Stimulated activated CD4-positive, alpha-beta T cell treated with anti-CD3 and anti-CD28 coated beads, Interleukin-2, amount 100 ng/mL, for 4 hours (primary cell): ENCODE measurements around the gene VEPH1.
"Not testable (repeated sequence)": the region's sequence is repeated elsewhere in the genome, so short reads cannot be mapped to it uniquely, and the experiment has no call there.

Experiments
- DNase-seq: peaks from one replicate; pipeline ENCODE4 v3.0.0-alpha.2; 2020; ENCODE audit warnings: low read depth

The VEPH1 gene

GRCh38 chr3:157387708-157388435, 115.3 kb downstream of the VEPH1 start:
- no peak for DNase-seq

- DNase-seq: no peak
Measured at GRCh38 chr3:157384491-157384890, 118.7 kb downstream of the VEPH1 start.

- no peak for DNase-seq
Measured at GRCh38 chr3:157384031-157384430, 119.2 kb downstream of the VEPH1 start.

- DNase-seq: no peak
Measured at GRCh38 chr3:157381606-157382005, 121.6 kb downstream of the VEPH1 start.

- no peak for DNase-seq
Measured at GRCh38 chr3:157379525-157380140, 123.6 kb downstream of the VEPH1 start.

GRCh38 chr3:157376603-157377300, 126.5 kb downstream of the VEPH1 start:
- DNase-seq: no peak

GRCh38 chr3:157375342-157375986, 127.8 kb downstream of the VEPH1 start:
- no peak for DNase-seq

GRCh38 chr3:157374933-157375332, 128.3 kb downstream of the VEPH1 start:
- no peak for DNase-seq

GRCh38 chr3:157373783-157374182, 129.4 kb downstream of the VEPH1 start:
- no peak for DNase-seq

- no peak for DNase-seq
Measured at GRCh38 chr3:157370867-157371266, 132.3 kb downstream of the VEPH1 start.

GRCh38 chr3:157369727-157370421, 133.3 kb downstream of the VEPH1 start:
- no peak for DNase-seq

- DNase-seq: no peak
Measured at GRCh38 chr3:157368171-157368570, 135.0 kb downstream of the VEPH1 start.

GRCh38 chr3:157363393-157363792, 139.8 kb downstream of the VEPH1 start:
- no peak for DNase-seq

- DNase-seq: no peak
Measured at GRCh38 chr3:157362348-157362747, 140.9 kb downstream of the VEPH1 start.

GRCh38 chr3:157360044-157360443, 143.2 kb downstream of the VEPH1 start:
- DNase-seq: no peak

- no peak for DNase-seq
Measured at GRCh38 chr3:157356541-157356940, 146.7 kb downstream of the VEPH1 start.

- DNase-seq: no peak
Measured at GRCh38 chr3:157355276-157355675, 147.9 kb downstream of the VEPH1 start.

GRCh38 chr3:157354722-157355121, 148.5 kb downstream of the VEPH1 start:
- no peak for DNase-seq

- no peak for DNase-seq
Measured at GRCh38 chr3:157354254-157354653, 149.0 kb downstream of the VEPH1 start.

GRCh38 chr3:157353652-157354051, 149.6 kb downstream of the VEPH1 start:
- no peak for DNase-seq

- DNase-seq: no peak
Measured at GRCh38 chr3:157351981-157352380, 151.2 kb downstream of the VEPH1 start.

- DNase-seq: not testable (repeated sequence)
Measured at GRCh38 chr3:157350651-157351050, 152.6 kb downstream of the VEPH1 start.
